ENCODE measurements around the gene PTPN12. TPM values are rescaled to one million over a fixed set of nuclear protein-coding genes. Genes with fewer than 3 reads are reported as not detected.

Gene PTPN12
- total RNA-seq, 4 donors from 2014 or later = 46.8 to 103 (median 70.6) TPM

DNA sequence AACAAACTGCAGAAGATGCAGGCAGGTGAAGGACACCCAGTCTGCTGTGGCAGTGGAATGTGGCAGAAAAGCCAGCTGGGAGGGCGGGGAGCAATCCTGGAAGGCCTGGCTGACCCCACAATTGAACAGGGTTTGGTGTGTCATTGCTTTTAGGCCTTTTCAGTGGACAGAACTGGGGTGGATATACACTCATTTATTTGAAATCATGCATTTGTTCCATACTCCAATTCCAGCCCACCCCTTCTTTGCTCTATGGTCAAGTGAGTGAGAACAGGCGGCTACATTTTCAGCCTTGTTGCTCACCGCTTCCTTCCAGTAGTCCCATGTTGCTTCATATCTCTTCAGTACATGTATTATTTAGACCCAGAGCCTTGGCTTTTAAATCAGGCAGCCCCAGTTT lies 39.8 kb downstream of the PTPN12 start:
- intact Hi-C loops (cut with DNase I; ENCODE audit: low total_unique reads) (no loop called here), in situ Hi-C loops (cut with MboI; ENCODE audit: low pct_ligation_motif_present in 1 of 4, low pct_unique_long_range_greater_than_20kb in 1 of 4, low sequenced_read_pairs in 3 of 4) (no loop called here)
- Histone ChIP-seq H3K27me3 (no peaks in the 10 kb centered on the region), H3K36me3 (peaks cover 0 to 15% (median 2%) of the 10 kb centered on the region in 4 donors), H3K4me3 (no peak overlapping the region), H3K4me1 (no peaks in the 10 kb centered on the region), H3K9me3 (no peaks in the 10 kb centered on the region), H3K27ac (no peak overlapping the region)
- TF ChIP-seq CTCF (IDR thresholded peaks at IDR 0.05) (no peak), POLR2AphosphoS5 (IDR thresholded peaks at IDR 0.05) (no peak), POLR2A (IDR thresholded peaks at IDR 0.05) (no peak)
- 93 to 100% methylated on average over 3 of the region's 3 CpGs for WGBS, 2 donors (ENCODE audit: low coverage in 1 of 2)
- no peak for DNase-seq

GRCh38 chr7:77579797-77580196 lies 42.7 kb downstream of the PTPN12 start:
- intact Hi-C loops (cut with DNase I; ENCODE audit: low total_unique reads) = no loop called here
- H3K27ac ChIP-seq = no peak overlapping the region
- H3K4me1 ChIP-seq = no peaks in the 10 kb centered on the region
- no peak for DNase-seq
- no peak overlapping the region for H3K4me3 ChIP-seq
- no peak for TF ChIP-seq EP300 (IDR thresholded peaks at IDR 0.05; ENCODE audit: low read depth)
- TF ChIP-seq CTCF (IDR thresholded peaks at IDR 0.05) = no peak
- TF ChIP-seq POLR2AphosphoS5 (IDR thresholded peaks at IDR 0.05) = no peak
- TF ChIP-seq POLR2A (IDR thresholded peaks at IDR 0.05) = no peak
- H3K36me3 ChIP-seq = peaks cover 0 to 21% (median 2%) of the 10 kb centered on the region in 4 donors
- in situ Hi-C loops (cut with MboI; ENCODE audit: low pct_ligation_motif_present in 1 of 4, low pct_unique_long_range_greater_than_20kb in 1 of 4, low sequenced_read_pairs in 3 of 4) = no loop called here
- H3K9me3 ChIP-seq = no peaks in the 10 kb centered on the region
- no peaks in the 10 kb centered on the region for H3K27me3 ChIP-seq

GRCh38 chr7:77580762-77581350 lies 43.8 kb downstream of the PTPN12 start:
- no peak for DNase-seq
- H3K4me1 ChIP-seq = no peaks in the 10 kb centered on the region
- no peaks in the 10 kb centered on the region for H3K27me3 ChIP-seq
- H3K36me3 ChIP-seq = peaks cover 0 to 28% (median 5%) of the 10 kb centered on the region in 4 donors
- H3K27ac ChIP-seq = no peak overlapping the region
- intact Hi-C loops (cut with DNase I; ENCODE audit: low total_unique reads) = no loop called here
- WGBS, 2 donors (ENCODE audit: low coverage in 1 of 2) = 75 to 90% methylated on average over 2 to 4 of the region's 4 CpGs
- no peak for TF ChIP-seq POLR2AphosphoS5 (IDR thresholded peaks at IDR 0.05)
- no peak overlapping the region for H3K4me3 ChIP-seq
- in situ Hi-C loops (cut with MboI; ENCODE audit: low pct_ligation_motif_present in 1 of 4, low pct_unique_long_range_greater_than_20kb in 1 of 4, low sequenced_read_pairs in 3 of 4) = no loop called here
- no peaks in the 10 kb centered on the region for H3K9me3 ChIP-seq

- H3K36me3 ChIP-seq = peaks cover 0 to 28% (median 7%) of the 10 kb centered on the region in 4 donors
- DNase-seq = no peak
- no peak for TF ChIP-seq POLR2AphosphoS5 (IDR thresholded peaks at IDR 0.05)
- no peak for TF ChIP-seq EP300 (IDR thresholded peaks at IDR 0.05; ENCODE audit: low read depth)
- TF ChIP-seq CTCF (IDR thresholded peaks at IDR 0.05) = no peak
- TF ChIP-seq POLR2A (IDR thresholded peaks at IDR 0.05) = no peak
- intact Hi-C loops (cut with DNase I; ENCODE audit: low total_unique reads) = no loop called here
- no peaks in the 10 kb centered on the region for H3K9me3 ChIP-seq
- in situ Hi-C loops (cut with MboI; ENCODE audit: low pct_ligation_motif_present in 1 of 4, low pct_unique_long_range_greater_than_20kb in 1 of 4, low sequenced_read_pairs in 3 of 4) = no loop called here
- WGBS, 2 donors (ENCODE audit: low coverage in 1 of 2) = 76 to 95% methylated on average over 2 of the region's 2 CpGs
- no peak overlapping the region for H3K27ac ChIP-seq
- H3K27me3 ChIP-seq = no peaks in the 10 kb centered on the region
- H3K4me1 ChIP-seq = peaks cover 0 to 2% (median 0%) of the 10 kb centered on the region in 4 donors
- no peak overlapping the region for H3K4me3 ChIP-seq
These were observed 50.2 kb downstream of the PTPN12 start for GRCh38 chr7:77587272-77587671.

GRCh38 chr7:77600952-77601351 lies 63.9 kb downstream of the PTPN12 start:
- intact Hi-C loops (cut with DNase I; ENCODE audit: low total_unique reads) (no loop called here), in situ Hi-C loops (cut with MboI; ENCODE audit: low pct_ligation_motif_present in 1 of 4, low pct_unique_long_range_greater_than_20kb in 1 of 4, low sequenced_read_pairs in 3 of 4) (no loop called here)
- Histone ChIP-seq H3K4me1 (peaks cover 0 to 10% (median 0%) of the 10 kb centered on the region in 4 donors), H3K4me3 (no peak overlapping the region), H3K36me3 (peaks cover 0 to 29% (median 4%) of the 10 kb centered on the region in 4 donors), H3K27ac (no peak overlapping the region), H3K27me3 (no peaks in the 10 kb centered on the region), H3K9me3 (no peaks in the 10 kb centered on the region)
- no peak for TF ChIP-seq EP300 (IDR thresholded peaks at IDR 0.05; ENCODE audit: low read depth)
- TF ChIP-seq POLR2AphosphoS5 (IDR thresholded peaks at IDR 0.05) = no peak
- no peak for TF ChIP-seq CTCF (IDR thresholded peaks at IDR 0.05)
- TF ChIP-seq POLR2A (IDR thresholded peaks at IDR 0.05) = no peak
- 78 to 82% methylated on average over 1 to 2 of the region's 2 CpGs for WGBS, 2 donors (ENCODE audit: low coverage in 1 of 2)
- DNase-seq = no peak
